ENCODE data around the gene TP53I3.
"Not testable (repeated sequence)": the region's sequence is repeated elsewhere in the genome, so short reads cannot be mapped to it uniquely, and the experiment has no call there.

Gene TP53I3

DNA sequence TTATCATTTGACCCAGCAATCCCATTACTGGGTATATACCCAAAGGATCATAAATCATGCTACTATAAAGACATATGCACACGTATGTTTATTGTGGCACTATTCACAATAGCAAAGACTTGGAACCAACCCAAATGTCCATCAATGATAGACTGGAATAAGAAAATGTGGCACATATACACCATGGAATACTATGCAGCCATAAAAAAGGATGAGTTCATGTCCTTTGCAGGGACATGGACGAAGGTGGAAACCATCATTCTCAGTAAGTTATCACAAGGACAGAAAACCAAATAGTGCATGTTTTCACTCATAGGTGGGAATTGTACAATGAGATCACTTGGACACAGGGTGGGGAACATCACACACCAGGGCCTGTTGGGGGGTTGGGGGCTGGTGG is 16.1 kb upstream of the TP53I3 start:
- not testable (repeated sequence) for DNase-seq (ENCODE audit: low spot score)

DNA sequence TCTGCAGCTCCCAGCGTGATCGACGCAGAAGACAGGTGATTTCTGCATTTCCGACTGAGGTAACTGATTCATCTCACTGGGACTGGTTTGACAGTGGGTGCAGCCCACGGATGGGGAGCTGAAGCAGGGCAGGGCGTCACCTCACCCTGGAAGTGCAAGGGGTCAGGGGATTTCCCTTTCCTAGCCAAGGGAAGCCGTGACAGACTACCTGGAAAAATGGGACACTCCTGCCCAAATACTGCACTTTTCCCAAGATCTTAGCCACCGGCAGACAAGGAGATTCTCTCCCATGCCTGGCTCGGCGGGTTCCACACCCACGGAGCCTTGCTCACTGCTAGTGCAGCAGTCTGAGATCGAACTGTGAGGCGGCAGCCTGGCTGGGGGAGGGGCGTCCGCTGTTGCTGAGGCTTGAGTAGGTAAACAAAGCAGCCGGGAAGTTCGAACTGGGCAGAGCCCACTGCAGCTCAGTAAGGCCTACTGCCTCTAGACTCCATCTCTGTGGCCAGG is 10.6 kb upstream of the TP53I3 start:
- not testable (repeated sequence) for DNase-seq (ENCODE audit: low spot score)

DNA sequence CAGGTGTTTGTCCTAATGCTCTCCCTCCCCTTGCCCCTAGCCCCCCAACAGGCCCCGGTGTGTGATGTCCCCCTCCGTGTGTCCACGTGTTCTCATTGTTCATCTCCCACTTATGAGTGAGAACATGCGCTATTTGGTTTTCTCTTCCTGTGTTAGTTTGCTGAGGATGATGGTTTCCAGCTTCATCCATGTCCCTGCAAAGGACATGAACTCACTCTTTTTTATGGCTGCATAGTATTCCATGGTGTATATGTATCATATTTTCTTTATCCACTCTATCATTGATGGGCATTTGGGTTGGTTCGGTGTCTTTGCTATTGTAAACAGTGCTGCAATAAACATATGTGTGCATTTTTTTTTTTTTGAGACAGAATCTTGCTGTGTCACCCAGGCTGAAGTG is 8.6 kb upstream of the TP53I3 start:
- DNase-seq (ENCODE audit: low spot score) = not testable (repeated sequence)

DNA sequence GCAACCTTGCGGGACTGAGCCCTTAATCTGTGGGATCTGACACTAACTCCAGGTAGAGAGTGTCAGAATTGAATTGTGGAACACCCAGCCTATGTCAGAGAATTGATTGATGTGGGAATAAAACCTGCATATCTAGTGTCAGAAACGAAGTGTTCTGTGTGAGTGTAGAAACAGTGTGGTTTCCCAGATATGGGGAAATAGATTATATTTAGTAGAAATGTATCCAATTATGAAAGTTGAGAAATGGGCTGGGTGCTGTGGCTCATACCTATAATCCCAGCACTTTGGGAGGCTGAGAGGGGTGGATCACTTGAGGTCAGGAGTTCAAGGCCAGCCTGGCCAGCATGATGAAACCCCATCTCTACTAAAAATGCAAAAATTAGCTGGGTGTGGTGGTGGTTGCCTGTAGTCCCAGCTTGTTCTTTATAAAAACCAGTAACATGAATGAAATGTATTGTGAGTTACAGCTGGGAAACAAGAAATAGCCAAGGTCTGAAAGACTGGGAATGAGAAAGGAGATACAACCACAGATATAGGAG is 4.3 kb upstream of the TP53I3 start:
- DNase-seq (ENCODE audit: low spot score) = no peak

DNA sequence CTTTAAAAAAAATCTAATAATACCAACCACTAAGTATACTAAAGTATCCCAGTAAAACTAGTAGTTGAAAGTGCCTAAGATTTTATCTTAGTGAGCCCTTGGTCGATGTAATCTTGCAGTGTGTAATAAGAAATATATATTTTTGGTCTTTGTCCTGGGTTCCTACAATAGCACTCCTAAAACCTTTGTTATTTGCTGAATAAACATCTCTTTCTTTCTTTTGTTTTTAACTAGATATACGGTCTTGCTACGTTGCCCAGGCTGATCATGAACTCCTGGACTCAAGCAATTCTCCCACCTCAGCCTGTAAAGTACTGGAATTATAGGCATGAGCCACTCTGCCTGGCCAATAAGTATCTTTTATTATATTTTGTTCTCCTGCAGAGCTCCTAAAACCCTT is 2.4 kb upstream of the TP53I3 start:
- DNase-seq (ENCODE audit: low spot score) = no peak

DNA sequence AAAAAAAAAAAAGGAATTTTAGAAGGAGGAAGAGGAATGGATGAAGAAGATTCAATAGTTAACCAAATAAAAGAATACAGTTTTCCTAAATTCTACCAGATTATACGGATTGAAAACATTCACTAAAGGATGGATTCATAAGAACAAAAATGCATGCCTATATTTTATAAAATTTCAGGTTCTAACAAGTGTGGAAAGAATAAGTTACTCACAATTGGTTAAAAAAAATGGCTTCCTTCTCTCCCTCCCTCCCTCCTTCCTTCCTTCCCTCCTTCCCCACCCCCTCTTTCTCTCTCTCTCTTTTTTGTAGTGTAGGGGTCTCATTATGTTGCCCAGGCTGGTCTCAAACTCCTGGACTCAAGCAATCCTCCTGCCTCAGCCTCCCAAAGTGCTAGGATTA is 1.6 kb upstream of the TP53I3 start:
- DNase-seq (ENCODE audit: low spot score) = no peak

DNA sequence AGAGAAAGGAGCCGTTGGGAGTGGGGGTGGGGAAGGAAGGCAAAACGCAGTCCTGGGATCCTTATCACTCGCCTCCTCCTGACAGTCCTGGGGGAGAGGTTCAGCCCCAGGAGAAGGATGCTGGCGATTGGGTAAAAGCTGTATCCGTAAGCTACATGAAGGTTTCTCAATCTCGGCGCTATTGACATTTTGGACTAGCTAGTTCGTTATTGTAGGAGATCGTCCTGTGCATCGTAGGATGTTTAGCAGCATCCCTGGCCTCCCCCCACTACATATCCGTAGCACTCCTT is 511 bp upstream of the TP53I3 start:
- DNase-seq (ENCODE audit: low spot score) = no peak

DNA sequence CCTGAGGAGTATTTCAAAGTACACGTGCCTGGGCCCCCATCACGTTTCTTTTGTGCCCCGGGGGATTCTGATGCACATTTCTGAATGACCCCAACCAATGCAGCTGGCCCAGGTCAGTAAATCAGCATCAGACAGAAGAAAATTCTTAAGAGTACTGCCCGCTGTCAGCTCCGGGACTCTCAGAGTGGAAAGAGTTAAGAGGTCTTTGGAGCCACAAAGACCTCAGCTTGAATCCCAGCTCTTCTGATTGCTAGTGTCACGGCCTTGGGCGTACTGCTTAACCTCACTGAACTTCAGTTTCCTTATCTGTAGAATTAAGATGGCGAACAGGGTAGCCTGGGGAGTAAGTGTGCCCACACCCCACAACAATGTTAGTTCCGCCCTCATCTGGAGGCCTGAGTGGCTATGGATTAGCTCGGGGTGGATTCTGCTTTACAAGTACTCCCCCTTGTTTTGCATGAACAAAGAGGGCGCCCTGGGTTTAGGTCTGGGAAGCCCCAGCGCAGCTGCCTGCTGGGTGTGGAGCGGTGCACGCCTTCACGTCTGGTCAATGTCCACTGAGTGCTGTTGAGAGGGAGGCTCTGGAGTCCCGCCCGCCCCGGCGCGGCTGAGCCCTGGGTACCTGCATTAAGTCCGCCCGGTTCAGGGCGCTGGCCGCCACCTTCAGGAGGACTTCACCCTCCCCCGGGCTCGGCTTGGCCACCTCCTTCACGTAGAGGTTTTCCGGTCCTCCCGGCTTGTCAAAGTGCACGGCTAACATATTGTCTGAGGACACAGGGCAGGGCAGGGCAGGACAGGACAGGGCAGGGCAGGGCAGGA is 858 bp downstream of the TP53I3 start:
- DNase-seq (ENCODE audit: low spot score) = peak; percentile 45

DNA sequence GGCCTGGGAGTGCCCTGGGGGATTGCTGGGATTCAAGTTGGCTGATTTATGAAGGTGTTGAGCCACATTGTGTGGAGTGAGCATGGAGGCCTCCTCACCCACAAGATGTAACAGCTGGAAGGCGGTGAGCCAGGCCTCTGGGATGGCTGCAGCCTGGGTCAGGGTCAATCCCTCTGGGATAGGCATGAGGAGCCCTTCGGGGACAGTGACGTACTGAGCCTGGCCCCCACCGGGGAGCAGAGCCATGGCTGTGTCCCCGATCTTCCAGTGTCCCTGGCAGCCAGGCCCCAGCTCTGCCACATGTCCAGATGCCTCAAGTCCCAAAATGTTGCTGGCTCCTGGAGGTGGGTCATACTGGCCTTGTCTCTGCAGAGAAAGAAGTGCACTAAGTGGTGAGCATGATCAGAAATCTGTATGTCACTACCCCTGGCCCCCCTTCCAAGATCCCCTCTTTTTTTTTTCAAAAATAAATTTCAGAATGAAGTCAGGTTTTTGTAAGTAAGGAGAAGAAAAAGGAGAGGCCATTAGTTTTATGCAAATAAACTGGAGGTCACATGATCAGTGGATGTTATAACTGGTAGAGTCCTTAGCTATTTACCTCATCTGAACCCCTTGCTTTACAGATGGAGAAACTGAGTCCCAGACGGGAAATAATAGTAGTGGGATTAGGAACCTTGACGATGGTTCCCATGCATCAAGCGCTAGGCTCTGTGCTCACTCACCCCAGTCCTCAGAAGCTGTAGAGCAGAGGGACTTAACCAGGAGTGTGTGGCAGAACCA is 1.7 kb downstream of the TP53I3 start:
- no peak for DNase-seq (ENCODE audit: low spot score)

DNA sequence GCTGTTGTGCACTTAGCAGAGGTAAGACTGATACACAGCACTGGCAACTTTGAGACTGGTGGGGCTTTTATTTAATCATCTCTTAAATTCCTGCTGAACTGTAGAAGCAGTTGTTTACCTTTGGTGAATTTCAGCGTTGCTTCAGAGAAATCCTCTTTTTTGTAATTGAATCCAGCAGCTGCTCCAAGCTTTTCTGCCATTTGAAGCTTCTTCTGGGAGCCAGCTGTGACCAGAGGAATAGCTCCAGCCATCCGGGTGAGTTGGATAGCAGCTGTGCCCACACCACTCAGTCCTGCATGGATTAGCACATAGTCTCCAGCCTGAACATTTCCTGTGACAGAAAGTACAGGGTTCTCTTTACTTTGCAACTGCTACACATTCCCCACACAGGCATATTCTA is 3.9 kb downstream of the TP53I3 start:
- DNase-seq (ENCODE audit: low spot score) = no peak

DNA sequence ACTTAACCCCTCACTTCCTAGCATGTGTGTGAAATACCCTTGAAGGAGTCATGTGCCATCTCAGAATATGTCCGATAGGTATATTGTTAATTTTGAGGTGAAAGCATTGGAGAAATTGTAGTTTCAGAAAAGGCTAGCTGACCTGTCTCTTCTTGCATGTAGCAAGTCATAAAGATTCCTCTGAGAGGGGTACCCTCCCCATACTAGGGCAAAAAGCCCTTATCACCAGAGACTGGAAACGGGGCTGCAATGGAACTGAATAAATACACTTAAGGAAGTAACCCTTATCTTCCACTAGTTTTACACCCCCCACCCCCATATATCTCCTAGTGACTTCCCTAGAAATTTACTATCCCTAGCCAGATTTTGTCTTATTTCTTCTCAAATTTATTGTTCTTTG is 6.8 kb downstream of the TP53I3 start:
- no peak for DNase-seq (ENCODE audit: low spot score)

DNA sequence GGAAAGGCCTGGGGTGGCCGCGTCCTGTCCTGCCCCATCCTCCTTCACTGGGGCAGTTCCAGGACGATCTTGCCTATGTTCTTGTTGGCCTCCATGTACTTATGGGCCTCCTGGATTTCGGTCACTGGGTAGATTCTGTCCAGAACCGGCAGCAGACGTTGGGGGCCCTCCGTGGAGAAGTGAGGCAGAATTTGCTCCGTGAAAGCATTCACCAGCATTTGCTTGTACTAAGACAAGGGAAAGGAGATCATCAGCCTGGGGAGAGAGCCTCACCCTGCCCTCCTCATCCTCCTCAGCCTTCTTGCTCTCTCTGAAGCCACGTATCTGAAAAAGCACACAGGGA is 7.1 kb downstream of the TP53I3 start:
- DNase-seq (ENCODE audit: low spot score) = no peak

DNA sequence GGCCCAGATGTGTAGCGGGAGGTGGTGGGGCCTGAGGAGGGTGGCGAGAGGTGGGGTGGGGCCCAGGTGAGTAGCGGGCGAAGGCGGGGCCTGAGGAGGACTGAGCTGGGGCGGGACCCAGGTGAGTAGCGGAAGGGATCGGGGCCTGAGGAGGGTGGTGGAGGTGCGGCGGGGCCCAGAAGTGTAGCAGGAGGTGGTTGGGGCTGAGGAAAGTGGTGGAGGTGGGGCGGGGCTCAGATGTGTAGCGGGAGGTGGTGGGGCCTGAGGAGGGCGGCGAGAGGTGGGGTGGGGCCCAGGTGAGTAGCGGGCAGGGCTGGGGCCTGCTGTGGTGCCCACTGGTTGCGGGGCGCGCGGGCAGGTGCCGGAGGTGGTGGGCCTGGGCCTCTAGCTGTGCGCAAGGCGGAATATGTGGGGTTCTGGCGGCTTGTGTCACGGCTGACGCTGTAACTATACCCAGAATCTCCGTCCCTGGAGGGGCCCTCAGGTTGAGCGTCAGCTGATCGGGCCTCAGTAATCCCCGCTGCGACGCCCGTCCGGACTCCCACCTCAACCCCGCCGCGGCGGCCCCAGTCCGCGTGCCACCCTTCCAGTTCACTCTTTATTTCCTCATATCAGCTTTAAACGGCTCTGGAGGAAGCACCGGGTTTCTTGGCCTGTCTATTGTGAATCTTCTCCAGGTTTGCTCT is 7.6 kb downstream of the TP53I3 start:
- DNase-seq (ENCODE audit: low spot score) = peak; percentile 43

DNA sequence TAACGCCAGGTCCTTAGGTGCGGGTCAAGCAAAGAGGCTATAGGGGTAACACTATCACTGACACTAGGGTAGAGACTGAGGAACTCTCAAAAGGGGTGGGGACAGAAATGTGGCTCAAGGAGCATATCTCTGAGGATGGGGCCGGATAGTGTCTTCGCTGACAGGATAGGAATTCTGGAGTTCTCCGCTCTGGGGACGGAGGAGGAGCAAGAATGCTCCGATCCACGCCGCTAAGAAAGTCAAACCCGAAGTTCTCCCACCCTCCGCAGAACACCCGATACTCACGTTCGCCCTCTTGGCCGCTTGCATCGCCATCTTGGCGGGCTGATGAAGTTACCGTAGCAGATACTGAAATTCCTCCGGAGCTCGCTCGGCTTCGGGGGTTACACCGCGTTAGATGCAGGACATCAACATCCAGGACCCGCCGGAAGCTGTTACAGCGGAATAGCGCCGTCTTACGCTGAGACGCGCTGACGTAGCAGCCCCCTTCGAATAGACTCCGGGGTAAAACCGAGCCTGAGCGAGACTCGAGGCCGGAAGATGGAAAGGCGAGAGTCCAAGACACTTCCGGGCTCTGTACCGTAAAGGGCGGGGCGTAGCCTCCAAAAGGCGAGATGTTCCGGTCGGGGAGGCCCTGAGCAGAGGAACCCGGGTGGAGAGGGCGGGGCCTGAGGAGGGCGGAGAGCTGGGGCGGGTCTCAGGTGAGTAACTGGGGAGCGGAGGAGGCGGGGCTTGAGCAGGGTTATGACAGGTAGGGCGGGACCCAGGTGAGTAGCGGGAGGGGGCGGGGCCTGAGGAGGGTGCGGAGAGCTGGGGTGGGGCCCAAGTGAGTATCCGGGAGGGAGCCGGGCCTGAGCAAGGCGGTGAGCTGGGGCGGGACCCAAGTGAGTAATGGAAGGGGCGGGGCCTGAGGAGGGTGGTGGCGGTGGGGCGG is 8.5 kb downstream of the TP53I3 start, which contains the start of gene SF3B6:
Gene SF3B6 (minus strand): TSS at position 412 of the 934 bp plus-strand sequence. CDS start 97 bp downstream, at position 315.
- peak; percentile 99 for DNase-seq (ENCODE audit: low spot score)

DNA sequence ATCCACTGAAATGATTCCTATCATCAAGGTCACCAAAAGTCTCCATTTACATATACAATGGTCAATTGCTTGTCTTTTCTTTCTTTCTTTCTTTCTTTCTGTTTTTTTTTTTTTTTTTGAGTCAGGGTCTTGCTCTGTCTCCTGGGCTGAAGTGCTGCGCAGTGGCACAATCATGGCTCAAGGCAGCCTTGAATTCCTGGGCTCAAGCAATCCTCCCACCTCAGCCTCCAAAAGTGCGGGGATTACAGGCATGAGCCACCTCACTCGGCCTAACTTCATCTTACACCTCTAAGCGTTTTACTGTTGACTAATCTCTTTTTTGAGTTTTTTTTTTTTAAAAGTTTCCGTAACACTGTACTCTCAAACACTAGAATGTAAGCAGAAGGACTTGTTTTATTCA is 9.4 kb downstream of the TP53I3 start:
- no peak for DNase-seq (ENCODE audit: low spot score)

DNA sequence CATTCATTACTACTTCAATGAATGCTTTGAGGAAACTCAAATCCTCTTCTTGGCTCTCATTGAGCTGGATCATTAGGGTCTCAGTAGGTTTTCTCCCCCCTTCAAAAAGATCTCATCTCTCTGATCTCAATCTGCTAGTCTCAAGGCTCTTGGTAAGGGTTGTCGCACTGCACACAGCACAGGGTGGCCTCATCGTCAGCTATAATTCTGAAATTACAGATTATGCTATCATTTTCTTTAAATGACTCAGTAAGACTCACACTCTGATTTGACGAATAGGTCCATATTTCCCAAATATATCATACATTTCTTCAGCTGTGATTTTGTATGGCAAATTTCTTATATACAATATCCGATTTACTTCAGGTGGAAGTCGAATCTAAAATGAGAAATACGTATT is 10.8 kb downstream of the TP53I3 start:
- DNase-seq (ENCODE audit: low spot score) = no peak

DNA sequence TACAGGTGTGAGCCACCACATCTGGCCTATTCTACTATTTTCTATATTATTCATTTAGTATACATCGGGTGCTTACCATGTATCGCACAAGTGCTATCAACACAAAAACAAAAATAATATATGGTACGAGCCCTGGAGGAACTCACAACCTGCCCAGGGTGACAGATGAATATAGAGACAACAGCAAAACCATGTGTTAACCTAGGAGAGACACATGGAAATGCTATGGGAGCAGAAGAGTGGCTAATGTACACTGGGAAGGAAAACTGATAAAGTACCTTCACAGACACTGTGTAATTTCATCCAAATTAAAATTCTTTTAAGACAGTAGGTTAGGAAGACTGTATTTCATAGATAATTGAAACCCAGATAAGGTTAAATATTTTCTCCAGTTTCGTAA is 12.4 kb downstream of the TP53I3 start:
- no peak for DNase-seq (ENCODE audit: low spot score)

DNA sequence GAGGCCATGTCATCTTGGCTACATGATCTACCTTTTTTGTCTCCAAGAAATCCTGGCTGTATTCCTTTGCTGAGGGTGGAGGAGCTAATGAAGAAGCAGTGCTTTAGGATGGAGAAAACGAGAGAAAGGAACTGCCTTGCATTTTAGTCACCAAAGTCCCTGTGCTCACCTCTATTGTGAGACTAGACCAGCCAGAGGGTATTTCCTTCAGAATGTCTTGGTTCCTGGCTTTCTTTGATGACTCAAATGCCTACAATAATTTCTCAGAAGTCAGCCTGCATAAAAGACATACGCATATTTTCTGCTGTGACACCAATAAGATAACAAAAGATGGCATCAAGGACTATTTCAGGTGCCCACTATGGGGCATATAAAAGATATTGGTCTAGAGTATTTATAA is 19.3 kb downstream of the TP53I3 start:
- DNase-seq (ENCODE audit: low spot score) = no peak

DNA sequence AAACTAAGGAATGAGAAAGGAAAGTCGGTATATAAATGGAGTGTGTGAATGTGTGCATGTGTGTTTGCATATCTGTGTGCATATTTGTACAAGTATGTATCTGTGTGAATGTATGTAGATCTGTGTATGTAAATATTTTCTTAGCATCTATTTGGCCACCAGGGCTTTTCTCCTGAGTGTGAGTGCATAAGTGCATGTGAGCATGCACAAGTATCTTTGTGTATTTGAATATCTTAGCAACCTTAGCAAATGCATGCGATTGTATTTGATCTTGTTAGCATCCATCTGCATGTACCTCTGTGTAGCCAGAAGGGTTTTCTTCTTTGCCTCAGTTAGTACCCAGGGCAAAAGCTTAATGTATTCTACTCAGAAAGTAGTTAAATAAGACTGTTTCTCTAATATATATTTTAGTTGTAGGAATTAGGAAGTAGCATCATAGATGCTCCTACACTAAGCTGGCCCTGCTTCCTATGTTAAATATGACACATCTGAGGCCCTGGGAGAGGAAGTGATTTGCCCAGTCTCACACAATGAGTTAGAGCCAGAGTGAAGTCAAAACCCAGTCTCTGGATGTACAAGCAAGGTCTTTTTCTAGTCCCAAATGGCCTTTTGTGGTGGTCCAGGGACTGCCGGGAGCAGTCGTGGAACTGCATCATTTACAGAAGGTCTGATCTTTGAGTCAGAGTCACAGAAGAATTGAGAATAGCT is 25.9 kb downstream of the TP53I3 start:
- no peak for DNase-seq (ENCODE audit: low spot score)

DNA sequence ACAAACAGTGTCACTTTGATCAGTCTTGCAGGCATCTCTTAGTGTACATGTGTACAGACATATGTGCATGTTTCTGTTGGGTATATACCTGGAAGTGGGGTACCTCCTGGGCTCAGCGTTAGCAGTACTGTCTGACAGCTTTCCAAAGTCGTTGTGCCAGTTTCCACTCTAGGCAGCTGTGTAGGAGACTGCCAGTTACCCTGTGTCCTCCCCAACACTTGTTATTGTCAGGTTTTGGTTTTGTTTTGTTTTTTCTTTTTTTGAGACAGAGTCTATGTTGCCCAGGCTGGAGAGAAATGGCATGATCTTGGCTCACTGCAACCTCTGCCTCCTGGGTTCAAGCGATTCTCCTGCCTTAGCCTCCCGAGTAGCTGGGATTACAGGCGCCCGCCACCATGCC is 28.9 kb downstream of the TP53I3 start:
- no peak for DNase-seq (ENCODE audit: low spot score)
